Neutrophil (primary cell): ENCODE results near the gene NT5DC4.

ENCODE experiments used
- H3K27ac ChIP-seq: fragments of 200-600 bp; sonication (generic); 2 replicates; pipeline ENCODE4 v1.5.1; 2016; ENCODE audit warnings: mild to moderate bottlenecking, moderate library complexity
- H3K27me3 ChIP-seq: fragments of 200-600 bp; sonication (generic); 2 replicates; pipeline ENCODE4 v1.6.0; 2016; ENCODE audit warnings: mild to moderate bottlenecking
- H3K36me3 ChIP-seq: fragments of 200-600 bp; sonication (generic); 2 replicates; pipeline ENCODE4 v1.5.1; 2017
- H3K4me1 ChIP-seq, 2 experiments: fragments of 200-600 bp in 1 of 2; sonication (generic) in 1 of 2; 1 replicate in 1 of 2; 2 replicates in 1 of 2; pipeline versions ENCODE4 v1.5.1 to v1.6.1; 2013 to 2016; ENCODE audit warnings: low read depth in 1 of 2, low read length in 1 of 2, mild to moderate bottlenecking in 1 of 2, moderate library complexity in 1 of 2; ENCODE audit not compliant: control insufficient read depth in 1 of 2, insufficient read depth in 1 of 2
- H3K4me3 ChIP-seq, 2 experiments: fragments of 200-600 bp in 1 of 2; sonication (generic) in 1 of 2; 1 replicate in 1 of 2; 2 replicates in 1 of 2; pipeline ENCODE4 v1.5.1; 2013 to 2016; ENCODE audit warnings: low read depth in 1 of 2, low read length in 1 of 2, mild to moderate bottlenecking in 1 of 2, moderate library complexity in 1 of 2
- H3K9me3 ChIP-seq: fragments of 200-600 bp; sonication (generic); 2 replicates; pipeline ENCODE4 v1.5.1; 2016
- TF ChIP-seq, protein P1 (sequence below): fragments of 200-600 bp; sonication (generic); IDR thresholded peaks from 2 replicates; pipeline ENCODE4 v1.5.1; 2016; ENCODE audit warnings: antibody characterized with exemption

Gene NT5DC4

GRCh38 chr2:112680666-112681101, 40.1 kb upstream of the NT5DC4 start:
- H3K4me3 ChIP-seq = no peak overlapping the region
- TF ChIP-seq, protein P1, sequence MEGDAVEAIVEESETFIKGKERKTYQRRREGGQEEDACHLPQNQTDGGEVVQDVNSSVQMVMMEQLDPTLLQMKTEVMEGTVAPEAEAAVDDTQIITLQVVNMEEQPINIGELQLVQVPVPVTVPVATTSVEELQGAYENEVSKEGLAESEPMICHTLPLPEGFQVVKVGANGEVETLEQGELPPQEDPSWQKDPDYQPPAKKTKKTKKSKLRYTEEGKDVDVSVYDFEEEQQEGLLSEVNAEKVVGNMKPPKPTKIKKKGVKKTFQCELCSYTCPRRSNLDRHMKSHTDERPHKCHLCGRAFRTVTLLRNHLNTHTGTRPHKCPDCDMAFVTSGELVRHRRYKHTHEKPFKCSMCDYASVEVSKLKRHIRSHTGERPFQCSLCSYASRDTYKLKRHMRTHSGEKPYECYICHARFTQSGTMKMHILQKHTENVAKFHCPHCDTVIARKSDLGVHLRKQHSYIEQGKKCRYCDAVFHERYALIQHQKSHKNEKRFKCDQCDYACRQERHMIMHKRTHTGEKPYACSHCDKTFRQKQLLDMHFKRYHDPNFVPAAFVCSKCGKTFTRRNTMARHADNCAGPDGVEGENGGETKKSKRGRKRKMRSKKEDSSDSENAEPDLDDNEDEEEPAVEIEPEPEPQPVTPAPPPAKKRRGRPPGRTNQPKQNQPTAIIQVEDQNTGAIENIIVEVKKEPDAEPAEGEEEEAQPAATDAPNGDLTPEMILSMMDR = no peak
- H3K4me1 ChIP-seq = peaks cover 64 to 68% of the 10 kb centered on the region in 2 experiments
- H3K9me3 ChIP-seq = no peaks in the 10 kb centered on the region
- no peaks in the 10 kb centered on the region for H3K27me3 ChIP-seq
- H3K27ac ChIP-seq = peak overlapping the region; percentile 71
- H3K36me3 ChIP-seq = peaks cover 20% of the 10 kb centered on the region

- H3K27me3 ChIP-seq = no peaks in the 10 kb centered on the region
- peak overlapping the region in 1 of 2 experiments; percentile 17 for H3K4me3 ChIP-seq
- peaks cover 20% of the 10 kb centered on the region for H3K36me3 ChIP-seq
- TF ChIP-seq, protein P1 = no peak
- no peaks in the 10 kb centered on the region for H3K9me3 ChIP-seq
- peak overlapping the region; percentile 71 for H3K27ac ChIP-seq
- peaks cover 64 to 65% of the 10 kb centered on the region in 2 experiments for H3K4me1 ChIP-seq
Observed at GRCh38 chr2:112682101-112682500, 38.7 kb upstream of the NT5DC4 start.

- peaks cover 20% of the 10 kb centered on the region for H3K36me3 ChIP-seq
- TF ChIP-seq, protein P1 = no peak
Observed at GRCh38 chr2:112683550-112684414, 37.0 kb upstream of the NT5DC4 start.

DNA sequence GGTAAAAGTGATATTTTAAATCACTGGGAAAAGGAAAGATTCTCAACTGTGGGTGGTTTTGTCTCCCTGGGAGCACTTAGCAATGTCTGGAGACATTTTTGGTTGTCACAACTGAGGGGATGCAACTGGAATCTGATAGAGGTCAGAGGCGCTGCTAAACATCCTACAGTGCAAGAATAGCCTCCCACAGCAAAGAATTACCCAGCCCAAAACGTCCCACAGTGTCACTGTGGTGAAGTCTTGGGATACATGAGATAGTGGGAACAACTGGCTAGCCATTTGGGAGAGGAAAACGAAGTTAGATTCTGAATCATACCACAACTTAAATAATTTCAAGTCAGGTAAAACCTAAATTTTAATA, 36.4 kb upstream of the NT5DC4 start:
- H3K4me3 ChIP-seq = no peak overlapping the region
- no peaks in the 10 kb centered on the region for H3K27me3 ChIP-seq
- TF ChIP-seq, protein P1 = no peak
- peak overlapping the region; percentile 23 for H3K27ac ChIP-seq
- H3K9me3 ChIP-seq = no peaks in the 10 kb centered on the region
- H3K4me1 ChIP-seq = peaks cover 67 to 73% of the 10 kb centered on the region in 2 experiments
- H3K36me3 ChIP-seq = peaks cover 20% of the 10 kb centered on the region

More at GRCh38 chr2:112683550-112684414, 37.0 kb upstream of the NT5DC4 start:
- Histone ChIP-seq H3K27me3 (no peaks in the 10 kb centered on the region), H3K4me3 (no peak overlapping the region), H3K27ac (peak overlapping the region; percentile 23), H3K4me1 (peaks cover 67 to 72% of the 10 kb centered on the region in 2 experiments), H3K9me3 (no peaks in the 10 kb centered on the region)

- Histone ChIP-seq H3K27ac (peak overlapping the region; percentile 23), H3K9me3 (no peaks in the 10 kb centered on the region), H3K4me1 (peaks cover 69 to 70% of the 10 kb centered on the region in 2 experiments), H3K36me3 (peaks cover 10% of the 10 kb centered on the region), H3K27me3 (no peaks in the 10 kb centered on the region), H3K4me3 (no peak overlapping the region)
- TF ChIP-seq, protein P1 = no peak
Observed at GRCh38 chr2:112685271-112685884, 35.4 kb upstream of the NT5DC4 start.
